ENCODE measurements around the gene ZNF778. TPM values are rescaled to one million over a fixed set of nuclear protein-coding genes. Genes with fewer than 3 reads are reported as not detected.
A peak's percentile ranks its signal among the peaks of the same experiment; 100 is the strongest.

The ZNF778 gene
- total RNA-seq, 1 donor from 2014 or later: 5.8 TPM

GRCh38 chr16:89285381-89285780 lies 67.9 kb downstream of the ZNF778 start:
- Mint-ChIP-seq H3K27me3 (ENCODE audit: low read depth) (no peaks in the 10 kb centered on the region), H3K4me1 (ENCODE audit: low read depth) (peaks cover 5% of the 10 kb centered on the region), H3K36me3 (ENCODE audit: low read depth) (peaks cover 15% of the 10 kb centered on the region), H3K9me3 (ENCODE audit: low read depth) (no peaks in the 10 kb centered on the region), H3K4me3 (ENCODE audit: unreplicated experiment) (no peak overlapping the region), H3K27ac (ENCODE audit: unreplicated experiment) (no peak overlapping the region)
- no peak for TF ChIP-seq CTCF (IDR thresholded peaks at IDR 0.05)
- no peak for DNase-seq (ENCODE audit: low spot score)

- Mint-ChIP-seq H3K9me3 (ENCODE audit: low read depth) (no peaks in the 10 kb centered on the region), H3K27ac (ENCODE audit: unreplicated experiment) (peak overlapping the region; percentile 45), H3K4me1 (ENCODE audit: low read depth) (peaks cover 5% of the 10 kb centered on the region), H3K4me3 (ENCODE audit: unreplicated experiment) (no peak overlapping the region), H3K27me3 (ENCODE audit: low read depth) (no peaks in the 10 kb centered on the region), H3K36me3 (ENCODE audit: low read depth) (peaks cover 11% of the 10 kb centered on the region)
- DNase-seq (ENCODE audit: low spot score): no peak
- TF ChIP-seq CTCF (IDR thresholded peaks at IDR 0.05): no peak
Measured at GRCh38 chr16:89286096-89286495, 68.6 kb downstream of the ZNF778 start.

Other genes with a start within 250 kb of the ZNF778 start
- 0.23 TPM in 1 of 3 replicates, not detected in the others for gene CBFA2T3, start 240.5 kb upstream of the ZNF778 start, total RNA-seq
- gene ACSF3, start 123.9 kb upstream of the ZNF778 start, total RNA-seq: 19.5 to 24.4 TPM (median 20.8 TPM) in 3 replicates
- gene CDH15, start 46.0 kb upstream of the ZNF778 start, total RNA-seq: 0.20 to 0.23 TPM in 2 of 3 replicates, not detected in the other
- 0.40 to 0.94 TPM in 2 of 3 replicates, not detected in the other for gene SLC22A31, start 17.2 kb upstream of the ZNF778 start, total RNA-seq

Data from chondrocyte (in vitro differentiated cells).